ENCODE results near the gene MAML3. TPM values are rescaled to one million over a fixed set of nuclear protein-coding genes. Genes with fewer than 3 reads are reported as not detected.

The MAML3 gene
- total and polyA plus RNA-seq, 2 donors, result 4.3 to 5.2 TPM

DNA sequence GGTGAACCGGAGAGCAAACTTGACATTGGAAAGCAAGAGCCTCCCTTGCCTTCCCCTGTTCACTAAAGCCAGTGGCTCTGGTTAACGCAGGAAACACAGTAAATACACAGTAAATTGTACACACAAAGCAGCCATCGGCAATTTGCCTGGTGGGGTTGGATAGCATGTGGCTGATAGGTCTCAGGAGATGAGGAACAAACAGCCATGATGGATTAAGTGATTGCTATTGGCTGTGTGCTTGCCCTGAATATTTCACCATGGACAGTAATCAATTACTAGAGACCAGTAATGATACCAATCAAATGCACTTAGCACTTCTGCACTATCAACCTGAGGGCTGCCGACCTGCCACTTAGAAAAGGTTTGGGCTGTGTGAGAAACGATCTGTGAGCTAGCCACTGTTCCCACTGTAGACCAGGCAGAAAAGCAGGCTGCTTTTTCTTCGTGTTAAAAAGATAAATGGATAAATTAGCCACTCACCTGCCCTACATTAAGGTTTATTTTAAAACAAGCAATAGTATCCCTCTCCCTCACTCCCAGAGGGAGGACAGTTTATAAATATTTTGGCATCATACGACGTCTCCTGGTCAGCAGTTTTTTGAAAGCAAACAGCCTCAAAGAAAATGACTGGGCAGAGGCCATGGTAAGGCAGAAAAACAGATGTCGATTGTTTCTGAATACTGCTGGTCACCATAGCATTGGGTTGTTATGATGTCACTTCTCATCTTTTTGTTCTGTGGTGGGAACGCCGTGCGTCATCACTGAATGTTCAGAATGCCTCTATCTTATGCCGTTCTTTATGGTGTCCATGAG, 167.1 kb downstream of the MAML3 start:
- Histone ChIP-seq H3K36me3 (ENCODE audit: control insufficient read depth in 2 of 2, insufficient read depth in 2 of 2, low read length in 1 of 2) (no peaks in the 10 kb centered on the region), H3K4me1 (ENCODE audit: control insufficient read depth in 2 of 2, insufficient read depth in 2 of 2, low read length in 2 of 2) (no peaks in the 10 kb centered on the region), H3K4me3 (ENCODE audit: low read length in 2 of 2) (no peak overlapping the region), H3K9me3 (ENCODE audit: control insufficient read depth in 2 of 2, insufficient read depth in 1 of 2, low read length in 1 of 2) (no peaks in the 10 kb centered on the region), H3K27ac (ENCODE audit: low read depth in 1 of 2, low read length in 1 of 2) (no peak overlapping the region), H3K27me3 (ENCODE audit: control insufficient read depth in 2 of 2, insufficient read depth in 1 of 2, low read length in 1 of 2) (no peaks in the 10 kb centered on the region)
- no peak for DNase-seq (ENCODE audit: low read depth in 6 of 9, low spot score in 9 of 9)
- WGBS, result 93% methylated on average over 13 of the region's 13 CpGs

DNA sequence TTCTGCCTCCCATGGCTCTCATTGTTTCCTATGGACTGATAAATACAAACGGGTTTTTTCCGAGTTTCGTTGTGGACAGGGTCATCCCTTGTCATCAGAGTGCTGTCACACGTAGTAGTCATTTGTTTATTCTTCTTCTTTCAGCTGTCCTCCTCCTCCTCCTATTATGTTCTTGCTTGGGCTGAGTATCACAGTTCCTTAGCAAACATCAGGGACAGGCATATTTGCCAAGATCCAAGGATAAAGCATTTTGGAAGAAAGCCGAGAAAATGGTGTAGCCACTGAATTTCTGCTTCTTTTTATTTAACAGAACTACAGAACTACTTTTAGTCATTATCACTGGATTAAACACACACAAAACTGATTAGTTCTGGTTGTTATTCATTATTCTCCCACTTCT, 167.9 kb downstream of the MAML3 start:
- Histone ChIP-seq H3K4me1 (ENCODE audit: control insufficient read depth in 2 of 2, insufficient read depth in 2 of 2, low read length in 2 of 2) (no peaks in the 10 kb centered on the region), H3K27me3 (ENCODE audit: control insufficient read depth in 2 of 2, insufficient read depth in 1 of 2, low read length in 1 of 2) (no peaks in the 10 kb centered on the region), H3K27ac (ENCODE audit: low read depth in 1 of 2, low read length in 1 of 2) (no peak overlapping the region), H3K36me3 (ENCODE audit: control insufficient read depth in 2 of 2, insufficient read depth in 2 of 2, low read length in 1 of 2) (no peaks in the 10 kb centered on the region), H3K4me3 (ENCODE audit: low read length in 2 of 2) (no peak overlapping the region), H3K9me3 (ENCODE audit: control insufficient read depth in 2 of 2, insufficient read depth in 1 of 2, low read length in 1 of 2) (no peaks in the 10 kb centered on the region)
- DNase-seq (ENCODE audit: low read depth in 6 of 9, low spot score in 9 of 9), result no peak
- WGBS, result 94% methylated on average over 5 of the region's 5 CpGs

DNA sequence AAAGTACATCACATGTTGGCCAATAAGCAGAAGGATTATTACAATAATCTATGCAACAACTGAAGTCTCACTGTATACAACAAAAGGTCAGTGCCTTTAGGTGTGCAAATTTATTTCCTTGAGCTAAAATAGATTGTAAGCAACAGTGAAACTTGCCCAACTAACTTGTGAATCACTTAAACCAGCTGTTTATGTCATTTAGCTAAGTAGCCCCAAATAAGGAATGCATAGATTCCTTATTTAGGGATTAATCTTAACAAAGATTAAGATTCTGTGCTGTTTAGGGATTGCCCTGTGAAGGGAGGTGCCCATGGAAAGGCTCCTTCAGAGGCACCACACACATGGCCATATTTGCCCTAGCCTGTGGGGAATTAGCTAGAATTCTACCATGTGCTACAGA, 168.6 kb downstream of the MAML3 start:
- H3K4me1 ChIP-seq (ENCODE audit: control insufficient read depth in 2 of 2, insufficient read depth in 2 of 2, low read length in 2 of 2), result no peaks in the 10 kb centered on the region
- no peak overlapping the region for H3K4me3 ChIP-seq (ENCODE audit: low read length in 2 of 2)
- no peaks in the 10 kb centered on the region for H3K27me3 ChIP-seq (ENCODE audit: control insufficient read depth in 2 of 2, insufficient read depth in 1 of 2, low read length in 1 of 2)
- H3K36me3 ChIP-seq (ENCODE audit: control insufficient read depth in 2 of 2, insufficient read depth in 2 of 2, low read length in 1 of 2), result no peaks in the 10 kb centered on the region
- no peaks in the 10 kb centered on the region for H3K9me3 ChIP-seq (ENCODE audit: control insufficient read depth in 2 of 2, insufficient read depth in 1 of 2, low read length in 1 of 2)
- DNase-seq (ENCODE audit: low read depth in 6 of 9, low spot score in 9 of 9), result no peak
- H3K27ac ChIP-seq (ENCODE audit: low read depth in 1 of 2, low read length in 1 of 2), result no peak overlapping the region

DNA sequence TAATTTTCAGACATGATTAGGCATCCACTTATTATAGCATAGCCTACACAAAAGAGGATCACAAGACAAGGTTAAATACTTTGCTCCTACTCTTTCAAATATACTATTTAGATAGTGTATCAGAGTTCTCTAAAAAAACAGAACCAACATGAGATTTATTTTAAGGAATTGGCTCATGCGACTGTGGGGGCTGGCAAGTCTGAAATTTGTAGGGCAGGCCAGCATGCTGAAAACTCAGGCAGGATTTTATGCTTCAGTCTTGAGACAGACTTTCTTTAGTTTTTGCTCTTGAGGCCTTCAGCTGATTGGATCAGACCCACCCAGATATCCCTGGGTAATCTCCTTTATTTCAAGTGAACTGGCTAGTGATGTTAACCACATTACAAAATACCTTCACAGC, 169.5 kb downstream of the MAML3 start:
- H3K27me3 ChIP-seq (ENCODE audit: control insufficient read depth in 2 of 2, insufficient read depth in 1 of 2, low read length in 1 of 2), result no peaks in the 10 kb centered on the region
- H3K4me1 ChIP-seq (ENCODE audit: control insufficient read depth in 2 of 2, insufficient read depth in 2 of 2, low read length in 2 of 2), result peaks cover under 1 to 6% of the 10 kb centered on the region in 2 donors
- 98% methylated on average over 1 of the region's 1 CpG for WGBS
- H3K4me3 ChIP-seq (ENCODE audit: low read length in 2 of 2), result no peak overlapping the region
- H3K9me3 ChIP-seq (ENCODE audit: control insufficient read depth in 2 of 2, insufficient read depth in 1 of 2, low read length in 1 of 2), result peaks cover 0 to 6% of the 10 kb centered on the region in 2 donors
- no peak for DNase-seq (ENCODE audit: low read depth in 6 of 9, low spot score in 9 of 9)
- H3K27ac ChIP-seq (ENCODE audit: low read depth in 1 of 2, low read length in 1 of 2), result no peak overlapping the region
- no peaks in the 10 kb centered on the region for H3K36me3 ChIP-seq (ENCODE audit: control insufficient read depth in 2 of 2, insufficient read depth in 2 of 2, low read length in 1 of 2)

DNA sequence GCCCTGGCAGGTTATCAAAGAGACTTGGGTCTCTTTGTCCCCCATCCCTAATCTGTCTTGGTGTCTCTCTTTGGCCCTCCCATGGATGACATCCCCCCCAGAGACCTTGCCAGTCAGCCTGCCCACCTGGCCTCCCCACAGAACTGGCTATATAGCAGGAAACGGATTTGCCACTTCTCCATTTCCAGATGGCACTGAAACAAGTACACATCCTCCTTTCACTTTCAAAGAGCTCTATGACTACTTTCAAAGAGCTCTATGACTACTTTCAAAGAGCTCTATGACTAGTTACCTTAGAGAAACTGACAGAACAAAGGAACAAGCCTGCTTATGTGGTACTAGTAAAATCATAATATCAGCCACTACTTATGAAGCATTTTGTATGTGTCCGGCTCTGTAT, 175.3 kb downstream of the MAML3 start:
- WGBS, result 18% methylated on average over 2 of the region's 2 CpGs
- Histone ChIP-seq H3K4me3 (ENCODE audit: low read length in 2 of 2) (no peak overlapping the region), H3K4me1 (ENCODE audit: control insufficient read depth in 2 of 2, insufficient read depth in 2 of 2, low read length in 2 of 2) (peaks cover 17 to 37% of the 10 kb centered on the region in 2 donors), H3K27me3 (ENCODE audit: control insufficient read depth in 2 of 2, insufficient read depth in 1 of 2, low read length in 1 of 2) (no peaks in the 10 kb centered on the region), H3K9me3 (ENCODE audit: control insufficient read depth in 2 of 2, insufficient read depth in 1 of 2, low read length in 1 of 2) (peaks cover 0 to 6% of the 10 kb centered on the region in 2 donors), H3K27ac (ENCODE audit: low read depth in 1 of 2, low read length in 1 of 2) (peak overlapping the region; percentile 3 to 70), H3K36me3 (ENCODE audit: control insufficient read depth in 2 of 2, insufficient read depth in 2 of 2, low read length in 1 of 2) (no peaks in the 10 kb centered on the region)
- DNase-seq (ENCODE audit: low read depth in 6 of 9, low spot score in 9 of 9), result peak in 8 of 9 donors; percentile 37 to 81 (median 56)

DNA sequence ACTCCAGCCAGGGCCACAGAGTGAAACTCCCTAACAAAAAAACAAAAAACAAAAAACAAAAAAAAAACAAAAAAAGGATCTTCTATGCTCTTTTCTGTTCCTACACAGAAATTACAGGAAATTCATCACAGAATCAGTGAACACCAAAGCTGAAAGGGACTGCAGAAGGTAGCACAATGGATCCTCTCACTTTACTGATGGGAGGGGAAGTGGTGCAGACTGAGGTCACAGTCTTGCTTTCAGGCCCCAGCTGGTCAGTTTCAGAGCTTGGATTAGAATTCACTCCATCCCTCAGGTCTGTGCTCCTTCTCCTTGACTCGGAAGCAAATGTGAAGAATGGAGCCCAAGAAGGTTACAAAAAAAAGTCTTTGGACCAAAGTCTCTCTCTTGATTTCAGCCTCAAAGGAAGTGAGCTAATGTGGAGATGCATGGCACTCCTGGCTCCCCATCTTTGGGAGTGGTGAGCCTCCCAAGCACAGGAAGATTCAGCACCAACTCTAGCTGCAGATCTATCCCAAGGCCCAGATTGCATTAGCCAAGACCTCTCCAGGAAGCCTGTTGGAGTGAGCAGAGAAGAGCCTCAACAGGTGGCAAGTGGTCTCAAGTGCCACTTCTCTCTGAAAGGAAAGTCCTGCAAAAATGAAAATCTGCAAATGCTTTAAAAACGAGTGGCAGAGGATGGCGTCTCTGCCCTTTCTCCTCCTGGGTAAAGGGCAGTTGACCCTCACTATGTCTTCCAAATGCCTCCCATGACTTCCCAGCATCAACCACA, 176.0 kb downstream of the MAML3 start:
- H3K4me3 ChIP-seq (ENCODE audit: low read length in 2 of 2), result no peak overlapping the region
- H3K36me3 ChIP-seq (ENCODE audit: control insufficient read depth in 2 of 2, insufficient read depth in 2 of 2, low read length in 1 of 2), result no peaks in the 10 kb centered on the region
- DNase-seq (ENCODE audit: low read depth in 6 of 9, low spot score in 9 of 9), result no peak
- no peaks in the 10 kb centered on the region for H3K27me3 ChIP-seq (ENCODE audit: control insufficient read depth in 2 of 2, insufficient read depth in 1 of 2, low read length in 1 of 2)
- peaks cover 17 to 37% of the 10 kb centered on the region in 2 donors for H3K4me1 ChIP-seq (ENCODE audit: control insufficient read depth in 2 of 2, insufficient read depth in 2 of 2, low read length in 2 of 2)
- peak overlapping the region in 1 of 2 donors; percentile 70 for H3K27ac ChIP-seq (ENCODE audit: low read depth in 1 of 2, low read length in 1 of 2)
- peaks cover 0 to 6% of the 10 kb centered on the region in 2 donors for H3K9me3 ChIP-seq (ENCODE audit: control insufficient read depth in 2 of 2, insufficient read depth in 1 of 2, low read length in 1 of 2)
- 54% methylated on average over 3 of the region's 3 CpGs for WGBS

DNA sequence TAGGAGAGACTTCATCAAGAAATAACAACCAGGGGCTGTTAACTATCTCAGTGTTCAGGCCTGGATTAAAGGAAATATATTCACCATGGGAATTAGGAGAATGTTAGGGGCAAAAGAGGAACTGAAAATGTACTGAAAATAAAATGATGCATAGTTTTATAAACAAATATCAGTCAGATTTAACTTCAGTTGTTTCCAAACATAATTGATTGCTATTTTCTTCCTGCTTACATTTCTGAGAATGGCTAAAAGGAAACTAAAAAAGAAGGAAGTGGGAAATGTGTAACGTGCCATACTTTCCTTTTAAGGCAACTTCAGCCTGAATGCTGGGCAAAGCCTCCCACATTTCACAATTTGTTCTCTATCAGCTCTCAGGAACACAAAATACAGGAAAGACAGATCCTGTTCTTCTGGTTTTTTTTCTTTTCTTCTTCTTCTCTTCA, 178.1 kb downstream of the MAML3 start:
- Histone ChIP-seq H3K27ac (ENCODE audit: low read depth in 1 of 2, low read length in 1 of 2) (peak overlapping the region; percentile 21 to 52), H3K4me1 (ENCODE audit: control insufficient read depth in 2 of 2, insufficient read depth in 2 of 2, low read length in 2 of 2) (peaks cover 17 to 37% of the 10 kb centered on the region in 2 donors), H3K9me3 (ENCODE audit: control insufficient read depth in 2 of 2, insufficient read depth in 1 of 2, low read length in 1 of 2) (peaks cover 0 to 6% of the 10 kb centered on the region in 2 donors), H3K4me3 (ENCODE audit: low read length in 2 of 2) (no peak overlapping the region), H3K27me3 (ENCODE audit: control insufficient read depth in 2 of 2, insufficient read depth in 1 of 2, low read length in 1 of 2) (no peaks in the 10 kb centered on the region), H3K36me3 (ENCODE audit: control insufficient read depth in 2 of 2, insufficient read depth in 2 of 2, low read length in 1 of 2) (no peaks in the 10 kb centered on the region)
- 7% methylated on average over 1 of the region's 1 CpG for WGBS
- peak in 1 of 9 donors; percentile 25 for DNase-seq (ENCODE audit: low read depth in 6 of 9, low spot score in 9 of 9)

DNA sequence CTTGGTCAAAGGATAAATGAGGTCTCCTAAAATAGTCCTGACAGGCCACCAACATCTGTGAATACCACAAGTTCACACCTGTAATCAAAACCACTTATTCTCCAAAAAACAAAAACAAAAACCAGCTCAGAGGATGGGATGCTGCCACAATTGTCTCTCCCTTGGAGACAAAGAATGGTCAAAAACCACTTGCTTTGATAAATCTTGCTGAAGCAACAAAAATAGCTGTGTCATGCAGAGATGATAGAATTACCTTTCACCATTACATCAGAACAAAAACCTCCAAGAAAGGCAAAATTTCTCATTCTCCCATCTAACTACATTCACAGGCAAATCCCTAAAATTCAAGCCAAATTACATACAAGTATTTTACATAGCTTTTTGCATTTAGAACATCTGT, 180.4 kb downstream of the MAML3 start:
- Histone ChIP-seq H3K4me3 (ENCODE audit: low read length in 2 of 2) (no peak overlapping the region), H3K9me3 (ENCODE audit: control insufficient read depth in 2 of 2, insufficient read depth in 1 of 2, low read length in 1 of 2) (no peaks in the 10 kb centered on the region), H3K27ac (ENCODE audit: low read depth in 1 of 2, low read length in 1 of 2) (no peak overlapping the region), H3K36me3 (ENCODE audit: control insufficient read depth in 2 of 2, insufficient read depth in 2 of 2, low read length in 1 of 2) (no peaks in the 10 kb centered on the region), H3K27me3 (ENCODE audit: control insufficient read depth in 2 of 2, insufficient read depth in 1 of 2, low read length in 1 of 2) (no peaks in the 10 kb centered on the region), H3K4me1 (ENCODE audit: control insufficient read depth in 2 of 2, insufficient read depth in 2 of 2, low read length in 2 of 2) (peaks cover 9 to 28% of the 10 kb centered on the region in 2 donors)
- no peak for DNase-seq (ENCODE audit: low read depth in 6 of 9, low spot score in 9 of 9)

DNA sequence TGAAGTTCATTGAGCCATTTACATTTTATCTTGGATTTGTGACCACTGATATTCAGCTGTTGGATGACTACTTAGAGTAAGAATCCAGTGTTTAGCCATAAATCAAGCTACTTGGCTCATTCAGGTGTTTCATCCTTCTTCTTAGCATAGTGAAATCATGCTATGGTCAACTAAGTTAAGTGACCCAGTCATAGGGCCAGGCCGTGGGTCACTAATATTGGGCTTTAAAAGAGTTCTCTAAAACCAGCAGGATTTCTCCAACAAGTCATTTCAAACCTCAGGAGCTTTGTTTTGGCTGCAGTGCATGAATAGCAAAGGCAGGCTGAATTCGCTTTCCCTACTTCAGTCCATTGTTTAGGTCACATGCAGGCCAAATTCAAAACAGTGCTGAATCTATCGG, 181.0 kb downstream of the MAML3 start:
- no peaks in the 10 kb centered on the region for H3K9me3 ChIP-seq (ENCODE audit: control insufficient read depth in 2 of 2, insufficient read depth in 1 of 2, low read length in 1 of 2)
- WGBS, result 94% methylated on average over 3 of the region's 3 CpGs
- no peak for DNase-seq (ENCODE audit: low read depth in 6 of 9, low spot score in 9 of 9)
- no peaks in the 10 kb centered on the region for H3K36me3 ChIP-seq (ENCODE audit: control insufficient read depth in 2 of 2, insufficient read depth in 2 of 2, low read length in 1 of 2)
- H3K4me3 ChIP-seq (ENCODE audit: low read length in 2 of 2), result no peak overlapping the region
- H3K27me3 ChIP-seq (ENCODE audit: control insufficient read depth in 2 of 2, insufficient read depth in 1 of 2, low read length in 1 of 2), result no peaks in the 10 kb centered on the region
- H3K27ac ChIP-seq (ENCODE audit: low read depth in 1 of 2, low read length in 1 of 2), result no peak overlapping the region
- H3K4me1 ChIP-seq (ENCODE audit: control insufficient read depth in 2 of 2, insufficient read depth in 2 of 2, low read length in 2 of 2), result peaks cover 3 to 22% of the 10 kb centered on the region in 2 donors
